HG03571 (cell line): ENCODE data around the gene SF3B3.
"Not testable (repeated sequence)": the region's sequence is repeated elsewhere in the genome, so short reads cannot be mapped to it uniquely, and the experiment has no call there.

ENCODE experiments used
- ATAC-seq: cut with Tn5 transposase; IDR thresholded peaks from one replicate; pipeline ENCODE4 v1.9.1; 2021; ENCODE audit not compliant: unreplicated experiment

Gene SF3B3

DNA sequence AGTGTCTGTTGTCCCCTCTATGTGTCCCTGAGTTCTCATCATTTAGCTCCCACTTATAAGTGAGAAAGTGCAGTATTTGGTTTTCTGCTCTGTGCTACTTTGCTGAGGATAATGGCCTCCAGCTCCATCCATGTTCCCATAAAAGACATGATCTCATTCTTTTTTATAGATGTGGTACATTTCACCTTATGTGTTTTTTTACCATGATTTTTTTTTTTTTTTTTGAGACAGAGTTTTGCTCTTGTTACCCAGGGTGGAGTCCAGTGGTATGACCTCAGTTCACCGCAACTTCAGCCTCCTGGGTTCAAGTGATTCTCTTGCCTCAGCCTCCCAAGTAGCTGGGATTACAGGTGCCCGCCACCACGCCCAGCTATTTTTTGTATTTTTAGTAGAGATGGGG, 65.8 kb downstream of the SF3B3 start:
- not testable (repeated sequence) for ATAC-seq

DNA sequence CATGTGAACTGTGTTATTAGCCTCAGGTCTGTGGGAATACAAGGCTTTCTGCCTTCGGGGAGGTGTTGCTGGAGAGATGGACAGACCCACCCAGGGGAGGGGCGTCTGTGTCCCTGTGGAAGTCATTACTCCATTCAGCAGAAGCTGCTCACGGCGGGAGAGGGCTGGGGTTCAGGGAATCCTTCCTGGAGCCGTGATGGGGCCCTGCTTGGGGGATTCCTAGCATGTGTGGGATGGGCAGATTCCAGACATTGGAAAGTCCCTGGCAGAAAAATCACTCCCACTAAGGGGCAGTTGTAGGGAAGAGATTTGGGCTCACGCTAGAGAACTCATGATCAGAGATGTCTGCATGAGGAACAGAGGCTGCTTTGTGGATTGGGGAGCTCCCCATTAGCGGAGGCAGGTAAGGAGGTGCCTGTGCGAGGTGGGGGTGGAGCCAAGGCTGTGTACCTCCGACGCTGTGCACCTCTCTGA, 66.4 kb downstream of the SF3B3 start:
- no peak for ATAC-seq

DNA sequence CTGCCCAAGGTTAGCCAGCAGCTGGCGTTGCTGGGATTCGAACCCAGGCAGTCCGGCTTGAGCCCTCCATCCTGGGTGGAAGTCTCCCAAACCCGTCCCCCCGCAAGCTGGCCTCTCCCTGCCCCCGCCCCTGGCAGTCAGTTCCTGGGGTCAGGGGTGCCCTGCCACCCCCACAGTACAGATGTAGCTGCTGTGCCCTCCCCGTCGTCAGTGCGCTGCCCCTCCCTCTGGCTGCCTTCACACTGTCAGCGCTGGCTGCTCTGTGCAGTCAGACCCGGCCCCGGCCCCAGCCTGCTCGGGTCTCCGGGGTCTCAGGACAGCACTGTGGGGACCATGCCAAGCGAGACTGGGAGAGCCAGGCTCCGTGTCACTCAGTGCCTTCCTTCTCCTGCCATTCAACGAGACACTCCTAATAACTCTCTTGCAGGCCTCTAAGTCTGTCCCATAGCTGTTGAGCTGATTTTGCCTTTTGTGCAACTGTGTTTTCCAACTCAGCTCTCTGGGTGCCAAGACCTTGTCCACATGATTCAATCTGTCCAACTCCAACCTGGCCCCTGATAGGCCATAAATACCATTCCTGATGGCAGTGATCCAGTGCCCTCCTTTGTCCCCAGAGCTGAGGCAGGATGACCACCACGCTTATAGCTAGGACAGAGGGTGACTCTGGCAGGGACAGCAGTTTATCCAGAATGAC, 67.3 kb downstream of the SF3B3 start:
- no peak for ATAC-seq

DNA sequence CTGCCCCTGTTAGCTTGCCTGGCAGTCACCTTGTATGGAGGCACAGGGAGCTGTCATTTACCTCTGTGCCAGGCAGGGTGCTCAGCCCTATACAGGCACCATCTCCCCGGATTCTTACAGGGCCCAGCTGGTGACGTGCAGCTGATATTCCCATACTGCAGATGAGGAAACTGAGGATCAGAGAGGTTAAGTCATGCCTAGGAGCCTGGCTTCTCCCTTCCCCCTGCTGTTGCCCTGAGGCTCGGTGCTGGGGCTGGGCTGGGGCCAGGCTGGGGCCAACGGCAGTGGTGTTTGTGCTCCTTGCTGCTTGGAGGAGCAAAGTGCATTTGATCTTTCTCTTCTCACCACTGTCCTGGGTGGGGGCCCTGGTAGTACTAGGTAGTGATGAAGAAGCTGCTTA, 68.0 kb downstream of the SF3B3 start:
- no peak for ATAC-seq

DNA sequence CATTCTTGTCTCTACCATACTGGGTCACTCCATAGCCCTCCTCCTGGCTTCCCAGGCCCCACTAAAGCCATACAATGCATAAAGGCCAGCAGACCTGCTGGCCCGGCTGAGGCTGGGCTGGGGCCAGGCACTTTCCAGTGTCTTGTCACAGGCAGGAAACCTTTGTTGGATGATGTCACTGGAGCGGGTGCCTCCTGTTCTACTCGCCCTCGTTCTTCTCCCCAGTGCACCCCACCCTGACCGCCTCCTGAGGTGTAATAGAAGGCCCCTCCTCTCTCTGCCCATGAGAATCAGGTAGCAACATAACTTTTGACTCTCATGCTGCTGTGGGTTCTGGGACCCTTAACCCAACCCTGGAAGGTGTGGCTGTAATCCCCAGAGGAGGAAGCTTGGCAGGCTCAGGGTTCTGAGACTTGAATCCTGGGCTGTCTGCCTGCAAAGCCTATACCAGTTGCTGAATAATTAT, 68.5 kb downstream of the SF3B3 start:
- ATAC-seq: no peak

DNA sequence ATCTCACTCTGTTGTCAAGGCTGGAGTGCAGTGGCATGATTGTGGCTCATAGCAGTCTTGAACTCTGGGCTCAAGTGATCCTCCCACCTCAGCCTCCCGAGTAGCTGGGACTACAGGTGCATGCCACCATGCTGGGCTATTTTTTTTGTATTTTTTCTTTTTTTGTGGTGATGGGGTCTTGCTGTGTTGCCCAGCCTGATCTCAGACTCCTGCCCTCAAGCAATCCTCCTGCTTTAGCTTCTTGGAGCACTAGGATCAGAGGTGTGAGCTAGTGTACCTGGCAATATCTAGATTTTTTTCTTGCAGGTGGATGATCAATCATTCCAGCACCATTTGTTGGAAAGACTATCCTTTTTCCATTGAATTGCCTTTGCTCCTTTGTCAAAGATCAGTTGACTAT, 69.9 kb downstream of the SF3B3 start:
- ATAC-seq: no peak

DNA sequence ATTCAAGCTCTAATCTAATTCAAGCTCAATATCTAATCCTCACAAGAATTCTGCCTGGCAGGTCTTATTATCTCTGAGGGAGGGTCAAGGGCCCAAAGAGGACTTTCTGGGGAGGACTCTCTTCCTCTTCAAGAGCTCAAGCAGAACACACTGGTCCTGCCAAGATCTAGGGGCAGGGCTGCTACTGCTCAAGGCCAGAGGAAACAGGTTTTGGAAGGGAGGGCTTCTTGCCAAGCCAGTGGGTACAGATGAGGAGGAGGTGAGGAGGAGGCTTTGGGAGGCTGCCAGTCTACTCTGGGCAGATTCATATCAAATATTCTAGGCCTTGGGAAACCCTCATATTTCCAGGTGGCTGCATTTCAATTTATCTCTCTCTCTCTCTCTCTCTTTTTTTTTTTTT, 71.0 kb downstream of the SF3B3 start:
- ATAC-seq: no peak

DNA sequence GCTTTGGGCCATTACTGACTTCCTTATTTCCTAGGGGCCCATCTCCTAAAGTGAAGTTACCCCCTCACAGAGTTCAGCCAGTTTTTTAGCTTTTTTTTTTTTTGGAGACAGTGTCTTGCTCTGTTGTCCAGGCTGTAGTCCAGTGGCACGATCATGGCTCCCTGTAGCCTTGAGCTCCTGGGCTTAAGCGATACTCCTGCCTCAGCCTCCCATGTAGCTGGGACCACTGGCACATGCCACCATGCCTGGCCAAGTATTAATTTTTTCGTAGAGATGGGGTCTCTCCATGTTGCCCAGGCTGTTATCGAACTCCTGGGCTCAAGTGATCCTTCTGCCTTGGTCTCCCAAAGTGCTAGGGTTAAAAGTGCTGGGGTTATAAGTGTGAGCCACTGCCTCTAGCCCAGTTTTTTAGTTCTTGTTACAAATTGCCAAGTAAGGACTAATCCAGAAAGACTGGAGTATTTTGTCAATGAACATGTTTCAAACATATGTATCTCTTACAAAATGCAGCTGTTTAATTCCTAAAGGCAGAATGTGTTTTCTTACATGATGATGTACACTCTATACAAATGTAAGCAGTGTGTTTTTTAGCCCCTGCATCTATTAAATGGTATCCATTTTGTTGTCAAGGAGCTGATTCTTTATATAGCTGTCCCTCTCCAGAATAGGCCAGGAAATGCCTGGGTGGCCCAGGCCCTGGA, 73.7 kb downstream of the SF3B3 start:
- no peak for ATAC-seq

DNA sequence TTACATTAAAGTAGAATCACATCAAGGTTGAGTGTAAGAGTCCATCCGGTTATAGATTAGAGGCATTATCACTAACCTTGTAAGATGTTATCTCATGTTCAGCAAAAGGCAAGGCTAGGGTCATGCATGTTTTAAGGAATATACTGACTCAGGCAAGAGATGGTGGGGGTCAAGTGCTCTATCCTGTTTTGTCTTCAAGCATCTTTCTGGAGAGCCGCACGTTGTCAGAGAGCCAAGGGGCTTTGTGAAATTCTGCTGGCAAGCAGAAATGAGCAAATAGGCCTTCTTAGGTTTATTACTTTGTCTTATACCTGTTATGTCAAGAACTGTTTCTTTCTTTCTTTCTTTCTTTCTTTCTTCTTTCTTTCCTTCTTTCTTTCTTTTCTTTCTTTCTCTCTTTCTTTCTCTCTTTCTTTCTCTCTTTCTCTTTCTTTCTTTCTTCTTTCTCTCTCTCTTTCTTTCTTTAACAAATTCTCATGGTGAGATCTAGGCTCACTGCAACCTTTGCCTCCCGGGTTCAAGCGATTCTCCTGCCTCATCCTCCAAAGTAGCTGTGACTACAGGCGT, 75.4 kb downstream of the SF3B3 start:
- ATAC-seq: no peak

DNA sequence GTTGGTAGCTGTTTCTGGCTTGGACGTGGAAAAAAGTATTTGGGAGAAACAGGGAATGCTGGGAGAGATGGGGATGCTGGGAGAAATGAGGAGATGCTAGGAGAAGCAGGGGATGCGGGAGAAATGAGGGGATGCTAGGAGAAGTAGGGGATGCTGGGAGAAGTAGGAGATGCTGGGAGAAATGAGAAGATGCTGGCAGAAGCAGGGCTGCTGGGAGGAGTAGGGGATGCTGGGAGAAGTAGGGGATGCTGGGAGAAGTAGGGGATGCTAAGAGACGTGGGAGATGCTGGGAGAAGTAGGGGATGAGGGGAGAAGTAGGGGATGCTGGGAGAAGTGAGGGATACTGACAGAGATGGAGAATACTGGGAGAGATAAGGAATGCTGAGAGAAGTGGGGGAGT, 77.1 kb downstream of the SF3B3 start:
- ATAC-seq: no peak

DNA sequence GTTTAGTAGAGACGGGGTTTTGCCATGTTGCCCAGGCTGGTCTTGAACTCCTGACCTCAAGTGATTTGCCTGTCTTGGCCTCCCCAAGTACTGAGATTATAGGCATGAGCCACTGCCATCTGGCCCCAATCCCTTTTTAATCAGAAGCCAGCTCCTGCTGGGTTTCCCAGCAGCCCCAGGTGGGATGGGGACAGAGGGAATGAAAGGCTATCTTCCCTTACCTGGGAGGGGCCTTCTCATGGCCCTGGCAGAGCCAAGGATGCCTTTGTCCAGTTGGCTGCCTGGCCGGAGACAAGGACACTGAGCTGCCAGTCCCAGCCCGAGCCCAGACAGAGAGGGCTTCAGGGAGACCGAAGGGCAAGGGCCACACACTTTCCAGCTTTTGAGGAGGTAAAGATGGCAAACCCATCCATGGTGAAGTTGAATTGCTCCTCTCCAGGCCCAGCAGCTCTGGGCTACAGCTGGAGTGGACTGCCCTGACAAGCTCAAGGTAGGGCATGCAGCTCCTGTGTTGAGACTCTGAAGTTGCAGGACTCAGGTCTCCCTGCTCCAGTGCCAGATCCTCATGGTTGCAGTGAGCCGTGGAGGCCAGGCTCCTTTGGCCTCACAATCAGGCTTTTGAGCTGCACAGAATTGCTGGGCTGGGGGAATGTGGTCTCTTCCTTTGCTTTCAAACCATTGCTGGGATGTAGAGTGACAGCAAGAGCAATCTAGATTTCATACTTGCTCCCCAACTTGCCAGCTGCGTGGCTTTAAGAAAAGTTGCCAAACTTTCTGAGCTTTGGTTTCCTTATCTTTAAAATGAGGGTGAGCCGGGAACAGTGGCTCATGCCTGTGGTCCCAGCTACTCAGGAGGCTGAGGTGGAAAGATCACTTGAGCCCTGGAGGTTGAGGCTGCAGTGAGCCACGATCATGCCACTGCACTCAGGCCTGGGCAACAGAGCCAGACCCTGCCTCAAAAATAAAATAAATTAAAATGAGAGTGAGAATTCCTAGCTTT, 78.3 kb downstream of the SF3B3 start:
- no peak for ATAC-seq

DNA sequence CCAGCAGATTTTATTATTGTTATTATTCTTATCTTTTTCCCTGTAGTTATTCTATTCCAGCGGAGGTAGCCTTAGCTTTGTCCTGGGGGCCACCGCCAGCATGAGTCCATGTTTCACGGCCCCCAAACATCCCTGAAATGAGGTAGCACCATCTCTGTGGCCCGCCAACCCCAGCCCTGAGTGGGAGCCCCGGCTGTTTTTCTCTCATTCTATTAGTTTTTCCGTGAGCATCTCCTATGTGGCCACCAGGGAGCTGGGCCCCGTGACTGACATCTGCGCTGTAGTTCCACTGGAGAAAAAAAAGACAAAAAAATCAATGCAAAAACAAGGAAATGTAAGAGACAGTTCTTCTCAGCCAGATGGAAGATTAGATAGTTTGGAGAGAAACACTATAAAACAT, 79.2 kb downstream of the SF3B3 start:
- no peak for ATAC-seq

DNA sequence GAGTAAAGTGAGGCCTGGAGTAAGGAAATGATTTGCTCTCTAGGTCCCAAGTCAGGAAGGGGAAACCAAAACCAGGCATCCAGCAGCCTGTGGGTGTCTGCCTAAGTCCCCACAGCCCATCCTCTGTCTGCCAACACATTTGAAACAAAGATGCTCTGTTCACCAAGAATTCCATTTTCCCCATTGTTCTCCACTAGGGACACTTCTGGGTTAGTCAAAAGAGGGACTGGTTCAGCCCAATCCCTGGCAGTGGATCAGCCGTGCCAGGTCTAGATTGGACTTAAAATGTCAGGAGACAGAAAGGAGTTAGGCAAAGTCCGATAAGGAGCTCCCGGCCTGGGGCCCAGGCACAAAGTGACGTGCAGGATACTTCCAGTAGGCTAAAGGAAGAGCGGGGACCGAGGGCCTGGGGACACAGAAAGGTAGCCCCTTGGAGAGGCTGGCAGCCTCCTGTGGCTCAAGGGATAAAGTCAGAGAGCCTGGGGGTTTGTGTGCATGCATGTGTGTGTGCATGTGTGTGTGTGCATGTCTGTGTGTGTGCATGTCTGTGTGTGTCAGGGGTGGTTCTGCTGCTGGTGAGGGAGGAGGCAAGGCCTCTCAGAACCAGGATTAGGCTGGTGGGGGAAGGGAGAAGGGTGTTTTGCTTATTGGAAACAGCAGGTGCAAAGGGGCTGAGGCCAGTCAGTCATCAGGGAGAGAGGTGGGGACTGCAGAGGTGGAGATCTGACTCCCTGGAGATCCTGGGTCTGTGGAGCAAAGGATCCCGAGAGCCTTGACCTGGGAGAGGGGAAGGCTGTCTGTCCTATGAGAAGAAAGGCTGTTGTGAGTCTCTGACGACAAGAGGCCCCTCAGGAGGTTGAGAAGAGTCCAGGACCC, 81.0 kb downstream of the SF3B3 start:
- ATAC-seq: no peak

DNA sequence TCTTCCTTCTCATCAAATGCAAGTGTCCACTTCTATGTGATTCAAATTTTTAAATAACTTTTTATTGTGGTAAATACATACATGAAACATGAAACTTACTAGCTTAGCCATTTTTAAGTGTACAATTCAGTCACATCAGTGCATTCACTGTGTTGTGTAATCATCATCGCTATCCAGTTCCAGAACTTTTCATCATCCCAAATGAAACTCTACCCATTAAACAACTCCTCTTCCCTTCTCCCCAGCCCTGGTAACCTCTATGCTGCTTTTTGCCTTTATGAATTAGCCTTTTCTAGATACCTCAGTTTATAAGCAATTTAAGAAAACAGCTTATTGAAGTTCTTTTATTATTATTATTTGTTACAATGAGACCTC, 81.7 kb downstream of the SF3B3 start:
- ATAC-seq: no peak

DNA sequence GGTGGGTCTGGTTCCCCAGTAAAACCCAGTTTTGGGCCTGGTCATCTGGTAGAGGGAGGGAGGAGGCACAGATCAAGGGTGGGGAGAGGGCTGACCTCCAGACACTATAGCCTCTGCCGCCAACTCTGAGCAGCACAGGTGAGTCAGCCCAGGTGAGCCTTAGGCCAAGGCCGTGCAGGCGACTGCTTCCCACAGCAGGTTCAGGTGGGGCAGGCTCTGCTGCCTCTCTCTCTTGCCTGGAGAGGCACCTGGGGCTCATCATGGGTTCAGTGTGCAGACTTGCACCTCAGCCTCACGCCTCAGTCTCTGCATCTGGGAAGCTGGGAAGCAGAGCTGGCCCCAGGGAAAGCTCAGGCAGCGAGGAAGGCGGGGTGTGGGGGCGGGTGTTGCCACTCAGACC, 84.9 kb downstream of the SF3B3 start:
- no peak for ATAC-seq

DNA sequence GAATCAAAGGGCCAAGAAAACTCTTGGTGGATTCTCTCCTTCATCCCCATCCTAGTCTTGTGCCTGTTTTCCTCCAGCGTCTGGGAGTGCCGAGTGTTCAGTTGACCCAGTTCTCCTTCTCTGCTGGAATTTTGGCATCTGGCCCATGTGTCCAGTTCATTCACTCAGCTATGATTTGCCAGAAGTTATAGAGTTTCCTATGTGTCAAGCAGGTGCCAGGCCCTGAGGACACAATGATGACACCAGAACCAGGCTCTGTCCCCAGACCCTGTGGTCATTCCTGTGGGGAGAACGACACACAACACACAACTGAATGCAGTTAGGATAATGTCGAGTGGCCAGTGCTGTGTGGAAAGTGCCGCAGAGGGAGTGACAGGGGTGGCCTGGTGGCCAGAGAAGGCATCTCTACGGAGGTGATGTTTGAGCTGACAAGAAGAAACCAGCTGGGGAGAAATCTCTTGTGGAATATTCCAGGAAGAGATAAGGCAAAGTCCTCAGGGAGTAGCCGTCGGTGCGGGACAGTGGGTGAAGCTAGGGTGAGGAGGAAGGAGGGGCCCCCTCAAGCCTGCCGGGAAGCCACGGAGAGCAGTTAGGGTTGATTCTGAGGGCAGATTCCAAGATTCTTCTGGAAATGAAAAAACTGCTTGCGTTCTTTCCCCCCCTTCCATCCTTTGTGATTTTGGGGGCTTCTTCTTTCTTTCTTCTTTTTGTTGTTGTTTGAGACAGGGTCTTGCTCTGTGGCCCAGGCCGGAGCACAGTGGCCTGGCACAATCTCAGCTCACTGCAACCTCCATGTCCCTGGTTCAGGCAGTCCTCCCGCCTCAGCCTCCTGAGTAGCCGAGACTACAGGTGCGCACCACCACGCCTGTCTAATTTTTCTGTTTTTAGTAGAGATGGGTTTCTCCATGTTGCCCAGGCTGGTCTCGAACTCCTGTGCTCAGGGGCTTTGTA, 86.9 kb downstream of the SF3B3 start:
- ATAC-seq: no peak

DNA sequence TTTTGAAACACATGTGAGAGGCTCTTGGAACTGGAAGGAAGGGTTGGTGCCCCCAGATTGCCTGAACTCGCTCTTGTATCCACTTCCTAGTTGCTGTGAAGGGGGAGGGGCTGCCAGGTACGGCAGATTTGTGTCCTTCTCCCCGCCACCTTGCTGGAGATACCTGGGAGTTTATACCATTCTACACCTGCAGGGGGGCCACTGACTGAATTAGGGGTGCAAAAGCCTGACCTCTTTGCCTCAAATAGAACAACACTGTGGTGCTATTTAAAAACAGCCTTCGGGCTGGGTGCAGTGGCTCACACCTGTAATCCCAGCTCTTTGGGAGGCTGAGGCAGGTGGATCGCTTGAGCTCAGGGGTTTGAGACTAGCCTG, 87.6 kb downstream of the SF3B3 start:
- ATAC-seq: no peak

DNA sequence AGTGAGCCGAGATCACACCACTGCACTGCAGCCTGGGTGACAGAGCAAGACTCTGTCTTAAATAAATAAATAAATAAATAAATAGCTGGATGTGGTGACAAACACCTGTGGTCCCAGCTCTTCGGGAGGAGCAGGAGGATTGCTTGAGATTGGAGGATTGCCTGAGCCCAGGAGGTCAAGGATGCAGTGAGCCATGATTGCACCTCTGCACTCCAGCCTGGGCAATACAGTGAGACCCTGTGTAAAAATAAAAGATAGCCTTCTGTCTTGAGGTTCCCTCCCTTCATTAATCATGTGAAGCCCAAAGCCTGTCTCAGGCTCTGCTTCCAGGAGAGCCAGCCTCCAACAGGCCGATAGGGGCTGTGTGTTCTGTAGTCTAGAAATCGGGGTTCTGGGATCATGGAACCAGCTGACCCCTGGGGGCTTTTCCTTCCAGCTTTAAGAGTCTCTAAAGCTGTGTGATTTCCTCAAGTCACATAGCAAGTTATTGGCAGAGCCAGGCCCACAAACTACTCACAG, 88.2 kb downstream of the SF3B3 start:
- no peak for ATAC-seq

DNA sequence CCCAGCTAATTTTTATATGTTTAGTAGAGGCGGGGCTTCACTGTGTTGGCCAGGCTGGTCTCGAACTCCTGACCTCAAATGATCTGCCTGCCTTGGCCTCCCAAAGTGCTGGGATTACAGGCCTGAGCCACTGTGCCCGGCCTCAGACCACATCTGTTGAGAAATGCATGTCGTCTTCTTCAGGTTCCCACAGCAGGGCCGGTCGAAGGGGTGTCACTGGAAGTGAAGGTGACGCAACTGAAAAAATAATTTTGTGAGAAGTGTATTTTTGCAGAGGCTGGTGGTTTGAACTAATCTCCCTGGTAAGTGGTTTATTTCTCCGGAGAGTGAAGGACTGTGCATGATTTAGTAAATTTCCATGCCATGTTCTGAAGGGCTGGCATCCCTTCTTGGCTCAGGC, 89.3 kb downstream of the SF3B3 start:
- no peak for ATAC-seq
